ENCODE data around the gene PRND.

The PRND gene

DNA sequence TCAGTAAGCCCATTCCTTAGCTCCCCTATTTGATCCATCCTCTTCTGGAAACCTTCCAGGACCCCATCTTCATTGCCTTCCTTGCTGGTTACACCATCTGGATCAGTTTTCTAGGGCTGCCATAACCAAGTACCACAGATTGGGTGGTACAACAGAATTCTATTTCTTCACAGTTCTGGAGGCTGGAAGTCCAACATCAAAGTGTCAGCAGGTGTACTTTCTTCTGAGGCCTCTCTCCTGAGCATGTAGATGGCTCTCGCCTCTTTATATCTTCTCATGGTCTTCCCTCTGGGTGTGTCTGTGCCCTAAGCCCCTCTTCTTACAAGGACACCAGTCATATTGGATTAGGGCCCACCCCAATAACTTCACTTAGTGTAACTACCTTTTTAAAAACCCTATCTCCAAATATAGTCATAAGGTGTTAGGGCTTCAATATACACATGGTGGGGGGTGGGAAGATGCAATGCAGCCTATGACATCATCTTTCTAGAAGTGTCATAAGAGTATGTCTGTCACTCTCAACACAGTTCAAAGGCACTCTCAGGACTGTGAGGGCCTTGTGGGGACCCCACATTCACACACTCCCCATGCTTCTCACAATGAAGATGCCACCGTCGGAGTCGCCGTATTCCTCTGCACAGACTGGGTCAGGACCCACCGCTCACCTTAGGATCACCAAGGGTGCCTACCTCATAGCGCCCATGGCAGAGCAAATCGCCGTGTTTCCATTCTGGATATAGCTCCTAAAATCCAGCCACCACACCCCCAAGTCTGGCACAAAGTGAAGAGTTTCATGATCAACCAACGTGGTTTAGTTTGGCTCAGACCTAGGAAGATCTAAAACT is 12.2 kb upstream of the PRND start:
- Histone ChIP-seq H3K9ac (ENCODE audit: low read depth, low read length, poor library complexity) (no peak overlapping the region), H2BK15ac (ENCODE audit: low read length) (no peak overlapping the region), H2BK120ac (ENCODE audit: low read depth, low read length) (no peak overlapping the region), H2AFZ (ENCODE audit: low read length) (no peak overlapping the region), H3K4ac (ENCODE audit: low read length) (no peak overlapping the region), H2BK12ac (ENCODE audit: low read length) (no peak overlapping the region), H3K23ac (ENCODE audit: low read depth, low read length, poor library complexity) (no peak overlapping the region), H3K14ac (ENCODE audit: low read length) (no peak overlapping the region), H3K4me2 (ENCODE audit: insufficient read depth, low read length, poor library complexity, severe bottlenecking) (no peak overlapping the region), H3K27ac (replicated peaks; ENCODE audit: low read length) (no peak overlapping the region), H4K8ac (ENCODE audit: low read depth, low read length) (no peak overlapping the region), H3K36me3 (replicated peaks in 1 of 2; ENCODE audit: control insufficient read depth in 2 of 2, insufficient read depth in 2 of 2, low read length in 2 of 2) (no peaks in the 10 kb centered on the region), H3K9me3 (replicated peaks in 1 of 2; ENCODE audit: control insufficient read depth in 2 of 2, insufficient read depth in 1 of 2, low read depth in 1 of 2, low read length in 2 of 2) (no peaks in the 10 kb centered on the region), H4K91ac (ENCODE audit: low read depth, low read length, poor library complexity) (no peak overlapping the region), H3K27me3 (ENCODE audit: control insufficient read depth in 3 of 3, insufficient read depth in 3 of 3, low read depth in 1 of 3, low read length in 3 of 3) (no peaks in the 10 kb centered on the region), H3K18ac (ENCODE audit: low read length) (no peak overlapping the region), H3K4me3 (ENCODE audit: low read length in 2 of 2) (no peak overlapping the region), H2BK5ac (ENCODE audit: low read length) (no peak overlapping the region), H3K4me1 (ENCODE audit: control insufficient read depth in 2 of 2, insufficient read depth in 1 of 2, low read depth in 1 of 2, low read length in 2 of 2) (peaks cover 0 to 3% of the 10 kb centered on the region in 2 donors), H2AK5ac (ENCODE audit: low read depth, low read length) (no peak overlapping the region), H3K79me1 (ENCODE audit: low read depth, low read length) (no peaks in the 10 kb centered on the region)
- DNase-seq (ENCODE audit: low spot score) = no peak
- no CpG with 5 or more reads among the region's 10 CpGs for WGBS, 2 donors (ENCODE audit: extremely low coverage in 2 of 2, insufficient read length in 2 of 2, insufficient replicate concordance in 1 of 2)

DNA sequence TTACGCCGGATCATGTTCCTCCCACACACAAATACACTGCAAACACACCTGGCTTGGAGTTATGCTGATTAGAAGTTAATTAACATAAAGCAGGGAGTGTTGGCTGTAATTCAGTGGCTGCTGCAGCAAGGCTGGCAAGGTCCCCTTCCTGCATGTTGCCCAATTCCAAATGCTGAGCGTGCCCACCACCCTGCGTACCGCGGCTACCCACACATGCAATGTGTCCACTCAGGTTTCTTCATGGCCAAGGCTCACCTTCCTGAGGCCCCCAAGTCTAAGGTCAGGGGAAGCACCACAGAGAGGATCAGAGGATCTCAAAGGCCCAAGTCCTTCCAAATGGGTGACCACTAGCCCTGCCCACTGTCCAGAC is 11.6 kb upstream of the PRND start:
- Histone ChIP-seq H3K9me3 (replicated peaks in 1 of 2; ENCODE audit: control insufficient read depth in 2 of 2, insufficient read depth in 1 of 2, low read depth in 1 of 2, low read length in 2 of 2) (no peaks in the 10 kb centered on the region), H3K4me2 (ENCODE audit: insufficient read depth, low read length, poor library complexity, severe bottlenecking) (no peak overlapping the region), H3K36me3 (replicated peaks in 1 of 2; ENCODE audit: control insufficient read depth in 2 of 2, insufficient read depth in 2 of 2, low read length in 2 of 2) (no peaks in the 10 kb centered on the region), H4K8ac (ENCODE audit: low read depth, low read length) (no peak overlapping the region), H3K23ac (ENCODE audit: low read depth, low read length, poor library complexity) (no peak overlapping the region), H3K79me1 (ENCODE audit: low read depth, low read length) (no peaks in the 10 kb centered on the region), H3K27ac (replicated peaks; ENCODE audit: low read length) (no peak overlapping the region), H2BK120ac (ENCODE audit: low read depth, low read length) (no peak overlapping the region), H3K4me3 (ENCODE audit: low read length in 2 of 2) (no peak overlapping the region), H3K27me3 (ENCODE audit: control insufficient read depth in 3 of 3, insufficient read depth in 3 of 3, low read depth in 1 of 3, low read length in 3 of 3) (no peaks in the 10 kb centered on the region), H3K18ac (ENCODE audit: low read length) (no peak overlapping the region), H2BK12ac (ENCODE audit: low read length) (no peak overlapping the region), H3K4ac (ENCODE audit: low read length) (no peak overlapping the region), H3K4me1 (ENCODE audit: control insufficient read depth in 2 of 2, insufficient read depth in 1 of 2, low read depth in 1 of 2, low read length in 2 of 2) (no peaks in the 10 kb centered on the region), H2AFZ (ENCODE audit: low read length) (no peak overlapping the region), H2AK5ac (ENCODE audit: low read depth, low read length) (no peak overlapping the region), H4K91ac (ENCODE audit: low read depth, low read length, poor library complexity) (no peak overlapping the region), H3K9ac (ENCODE audit: low read depth, low read length, poor library complexity) (no peak overlapping the region), H2BK15ac (ENCODE audit: low read length) (no peak overlapping the region), H3K14ac (ENCODE audit: low read length) (no peak overlapping the region), H2BK5ac (ENCODE audit: low read length) (no peak overlapping the region)
- DNase-seq (ENCODE audit: low spot score) = no peak
- WGBS, 2 donors (ENCODE audit: extremely low coverage in 2 of 2, insufficient read length in 2 of 2, insufficient replicate concordance in 1 of 2) = no CpG with 5 or more reads among the region's 6 CpGs

DNA sequence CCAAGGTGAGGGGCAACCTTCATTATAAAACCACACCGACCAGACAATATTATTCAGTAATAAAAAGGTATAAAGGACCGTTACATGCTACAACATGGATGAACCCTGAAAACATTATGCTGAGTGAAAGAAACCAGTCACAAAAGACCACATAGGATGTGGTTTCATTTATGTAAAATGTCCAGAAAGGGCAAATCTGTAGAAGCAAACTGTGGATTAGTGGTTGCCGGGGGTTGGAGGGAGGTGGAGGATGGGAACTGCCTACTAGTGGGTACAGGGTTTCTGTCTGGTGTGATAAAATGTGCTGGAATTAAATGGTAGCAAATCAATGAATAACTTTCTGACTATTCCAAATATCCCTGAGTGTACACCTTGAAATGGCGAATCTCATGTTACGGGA is 10.2 kb upstream of the PRND start:
- Histone ChIP-seq H4K91ac (ENCODE audit: low read depth, low read length, poor library complexity) (no peak overlapping the region), H2BK120ac (ENCODE audit: low read depth, low read length) (no peak overlapping the region)
- WGBS, 2 donors (ENCODE audit: extremely low coverage in 2 of 2, insufficient read length in 2 of 2, insufficient replicate concordance in 1 of 2) = no CpG with 5 or more reads among the region's 5 CpGs

DNA sequence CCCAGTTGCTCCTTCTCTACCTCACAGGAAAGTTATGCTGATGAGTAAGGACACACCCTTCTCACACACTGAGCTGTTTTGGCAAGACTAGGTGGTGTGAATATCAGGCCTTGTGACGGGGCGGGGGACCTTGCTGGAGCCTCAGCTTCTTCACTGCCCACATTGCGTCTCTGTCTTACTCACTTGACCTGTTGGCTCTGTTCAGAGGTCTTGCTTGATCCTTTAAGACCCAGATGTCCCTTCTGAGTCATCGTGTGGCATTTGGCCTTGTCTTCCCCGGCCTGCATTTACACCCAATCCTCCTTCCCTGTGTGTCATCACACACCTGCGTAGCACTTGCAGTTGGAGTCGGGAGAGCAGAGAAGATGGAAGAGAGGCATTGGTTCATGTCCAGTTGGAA is 8.3 kb upstream of the PRND start:
- H3K23ac ChIP-seq (ENCODE audit: low read depth, low read length, poor library complexity) = no peak overlapping the region
- H3K27me3 ChIP-seq (ENCODE audit: control insufficient read depth in 3 of 3, insufficient read depth in 3 of 3, low read depth in 1 of 3, low read length in 3 of 3) = no peaks in the 10 kb centered on the region
- H3K9me3 ChIP-seq (replicated peaks in 1 of 2; ENCODE audit: control insufficient read depth in 2 of 2, insufficient read depth in 1 of 2, low read depth in 1 of 2, low read length in 2 of 2) = no peaks in the 10 kb centered on the region
- DNase-seq (ENCODE audit: low spot score) = no peak
- no peaks in the 10 kb centered on the region for H3K79me1 ChIP-seq (ENCODE audit: low read depth, low read length)
- H4K91ac ChIP-seq (ENCODE audit: low read depth, low read length, poor library complexity) = no peak overlapping the region
- no peak overlapping the region for H2AFZ ChIP-seq (ENCODE audit: low read length)
- H3K4me3 ChIP-seq (ENCODE audit: low read length in 2 of 2) = no peak overlapping the region
- H2BK12ac ChIP-seq (ENCODE audit: low read length) = no peak overlapping the region
- H3K14ac ChIP-seq (ENCODE audit: low read length) = no peak overlapping the region
- H2BK5ac ChIP-seq (ENCODE audit: low read length) = no peak overlapping the region
- no peak overlapping the region for H2BK120ac ChIP-seq (ENCODE audit: low read depth, low read length)
- H3K9ac ChIP-seq (ENCODE audit: low read depth, low read length, poor library complexity) = no peak overlapping the region
- no peak overlapping the region for H2BK15ac ChIP-seq (ENCODE audit: low read length)
- H3K4ac ChIP-seq (ENCODE audit: low read length) = no peak overlapping the region
- H2AK5ac ChIP-seq (ENCODE audit: low read depth, low read length) = no peak overlapping the region
- H3K27ac ChIP-seq (replicated peaks; ENCODE audit: low read length) = no peak overlapping the region
- WGBS, 2 donors (ENCODE audit: extremely low coverage in 2 of 2, insufficient read length in 2 of 2, insufficient replicate concordance in 1 of 2) = no CpG with 5 or more reads among the region's 7 CpGs
- no peak overlapping the region for H3K4me2 ChIP-seq (ENCODE audit: insufficient read depth, low read length, poor library complexity, severe bottlenecking)
- H3K36me3 ChIP-seq (replicated peaks in 1 of 2; ENCODE audit: control insufficient read depth in 2 of 2, insufficient read depth in 2 of 2, low read length in 2 of 2) = no peaks in the 10 kb centered on the region
- no peaks in the 10 kb centered on the region for H3K4me1 ChIP-seq (ENCODE audit: control insufficient read depth in 2 of 2, insufficient read depth in 1 of 2, low read depth in 1 of 2, low read length in 2 of 2)
- H3K18ac ChIP-seq (ENCODE audit: low read length) = no peak overlapping the region
- no peak overlapping the region for H4K8ac ChIP-seq (ENCODE audit: low read depth, low read length)

More for the DNA sequence above, 10.2 kb upstream of the PRND start:
- no peak overlapping the region for H2BK5ac ChIP-seq (ENCODE audit: low read length)
- no peak overlapping the region for H3K4me3 ChIP-seq (ENCODE audit: low read length in 2 of 2)
- no peak overlapping the region for H3K9ac ChIP-seq (ENCODE audit: low read depth, low read length, poor library complexity)
- H3K18ac ChIP-seq (ENCODE audit: low read length) = no peak overlapping the region
- no peak overlapping the region for H2BK12ac ChIP-seq (ENCODE audit: low read length)
- no peak overlapping the region for H3K23ac ChIP-seq (ENCODE audit: low read depth, low read length, poor library complexity)
- no peaks in the 10 kb centered on the region for H3K4me1 ChIP-seq (ENCODE audit: control insufficient read depth in 2 of 2, insufficient read depth in 1 of 2, low read depth in 1 of 2, low read length in 2 of 2)
- no peaks in the 10 kb centered on the region for H3K79me1 ChIP-seq (ENCODE audit: low read depth, low read length)
- no peaks in the 10 kb centered on the region for H3K27me3 ChIP-seq (ENCODE audit: control insufficient read depth in 3 of 3, insufficient read depth in 3 of 3, low read depth in 1 of 3, low read length in 3 of 3)
- no peak overlapping the region for H3K27ac ChIP-seq (replicated peaks; ENCODE audit: low read length)
- no peak overlapping the region for H4K8ac ChIP-seq (ENCODE audit: low read depth, low read length)
- H2AFZ ChIP-seq (ENCODE audit: low read length) = no peak overlapping the region
- no peak overlapping the region for H2AK5ac ChIP-seq (ENCODE audit: low read depth, low read length)
- H3K4me2 ChIP-seq (ENCODE audit: insufficient read depth, low read length, poor library complexity, severe bottlenecking) = no peak overlapping the region
- no peak for DNase-seq (ENCODE audit: low spot score)
- H3K14ac ChIP-seq (ENCODE audit: low read length) = no peak overlapping the region
- H2BK15ac ChIP-seq (ENCODE audit: low read length) = no peak overlapping the region
- no peaks in the 10 kb centered on the region for H3K36me3 ChIP-seq (replicated peaks in 1 of 2; ENCODE audit: control insufficient read depth in 2 of 2, insufficient read depth in 2 of 2, low read length in 2 of 2)
- H3K9me3 ChIP-seq (replicated peaks in 1 of 2; ENCODE audit: control insufficient read depth in 2 of 2, insufficient read depth in 1 of 2, low read depth in 1 of 2, low read length in 2 of 2) = no peaks in the 10 kb centered on the region
- no peak overlapping the region for H3K4ac ChIP-seq (ENCODE audit: low read length)

Measured in neuronal stem cell (in vitro differentiated cells).